Fibroblast of gingiva (primary cell): ENCODE data around the gene GOLIM4.
"Not testable (repeated sequence)": the region's sequence is repeated elsewhere in the genome, so short reads cannot be mapped to it uniquely, and the experiment has no call there.

Source experiments
- DNase-seq: peaks from one replicate; pipeline ENCODE4 v3.0.0-alpha.2; 2011; ENCODE audit warnings: low read depth

The GOLIM4 gene

GRCh38 chr3:168048414-168049330, 47.1 kb downstream of the GOLIM4 start:
- no peak for DNase-seq

GRCh38 chr3:168047936-168048335, 47.8 kb downstream of the GOLIM4 start:
- DNase-seq: no peak

- peak; percentile 78 for DNase-seq
Observed at GRCh38 chr3:168047190-168047795, 48.4 kb downstream of the GOLIM4 start.

GRCh38 chr3:168044049-168044448, 51.7 kb downstream of the GOLIM4 start:
- DNase-seq: no peak

GRCh38 chr3:168040607-168041208, 55.0 kb downstream of the GOLIM4 start:
- peak; percentile 80 for DNase-seq

GRCh38 chr3:168037020-168037419, 58.7 kb downstream of the GOLIM4 start:
- peak; percentile 63 for DNase-seq

- no peak for DNase-seq
Observed at GRCh38 chr3:168036619-168037018, 59.1 kb downstream of the GOLIM4 start.

GRCh38 chr3:168034152-168034928, 61.4 kb downstream of the GOLIM4 start:
- DNase-seq: peak; percentile 68

GRCh38 chr3:168030577-168030976, 65.1 kb downstream of the GOLIM4 start:
- DNase-seq: no peak

- no peak for DNase-seq
Observed at GRCh38 chr3:168029705-168030104, 66.0 kb downstream of the GOLIM4 start.

- DNase-seq: no peak
Observed at GRCh38 chr3:168028086-168028485, 67.6 kb downstream of the GOLIM4 start.

GRCh38 chr3:168026764-168027163, 69.0 kb downstream of the GOLIM4 start:
- DNase-seq: no peak

GRCh38 chr3:168025076-168025475, 70.6 kb downstream of the GOLIM4 start:
- peak; percentile 62 for DNase-seq

GRCh38 chr3:168024537-168024941, 71.2 kb downstream of the GOLIM4 start:
- peak; percentile 96 for DNase-seq

- no peak for DNase-seq
Observed at GRCh38 chr3:168021737-168022450, 73.8 kb downstream of the GOLIM4 start.

- DNase-seq: not testable (repeated sequence)
Observed at GRCh38 chr3:168011280-168011679, 84.4 kb downstream of the GOLIM4 start.

- no peak for DNase-seq
Observed at GRCh38 chr3:168006584-168006983, 89.1 kb downstream of the GOLIM4 start.

GRCh38 chr3:168003911-168004310, 91.8 kb downstream of the GOLIM4 start:
- no peak for DNase-seq

GRCh38 chr3:168002786-168003368, 92.8 kb downstream of the GOLIM4 start:
- peak; percentile 3 for DNase-seq

- DNase-seq: no peak
Observed at GRCh38 chr3:168001244-168001643, 94.5 kb downstream of the GOLIM4 start.

GRCh38 chr3:167998253-167998652, 97.5 kb downstream of the GOLIM4 start:
- no peak for DNase-seq
